Measurements from ENCODE around the gene TRAPPC2B.

TRAPPC2B gene

GRCh38 chr19:57377498-57378146 lies 14.3 kb downstream of the TRAPPC2B start:
- Histone ChIP-seq H3K27ac (ENCODE audit: low read depth, low read length) (no peak overlapping the region), H3K4me1 (ENCODE audit: control insufficient read depth, insufficient read depth, low read length) (no peaks in the 10 kb centered on the region), H3K9ac (ENCODE audit: low read length) (no peak overlapping the region), H3K4me3 (ENCODE audit: low read length) (no peak overlapping the region), H3K36me3 (ENCODE audit: control insufficient read depth, insufficient read depth, low read length) (peaks cover 28% of the 10 kb centered on the region), H3K27me3 (ENCODE audit: control insufficient read depth, insufficient read depth, low read length) (no peaks in the 10 kb centered on the region)

- no peaks in the 10 kb centered on the region for H3K4me1 ChIP-seq (ENCODE audit: control insufficient read depth, insufficient read depth, low read length)
- no peak overlapping the region for H3K9ac ChIP-seq (ENCODE audit: low read length)
- H3K27ac ChIP-seq (ENCODE audit: low read depth, low read length), result no peak overlapping the region
- H3K4me3 ChIP-seq (ENCODE audit: low read length), result no peak overlapping the region
- peaks cover 16% of the 10 kb centered on the region for H3K36me3 ChIP-seq (ENCODE audit: control insufficient read depth, insufficient read depth, low read length)
- H3K27me3 ChIP-seq (ENCODE audit: control insufficient read depth, insufficient read depth, low read length), result no peaks in the 10 kb centered on the region
Measured at GRCh38 chr19:57380923-57381322, 17.6 kb downstream of the TRAPPC2B start.

GRCh38 chr19:57382806-57383488 lies 19.6 kb downstream of the TRAPPC2B start:
- H3K4me3 ChIP-seq (ENCODE audit: low read length), result no peak overlapping the region
- H3K27ac ChIP-seq (ENCODE audit: low read depth, low read length), result no peak overlapping the region
- H3K36me3 ChIP-seq (ENCODE audit: control insufficient read depth, insufficient read depth, low read length), result peaks cover 2% of the 10 kb centered on the region
- no peak overlapping the region for H3K9ac ChIP-seq (ENCODE audit: low read length)
- no peaks in the 10 kb centered on the region for H3K27me3 ChIP-seq (ENCODE audit: control insufficient read depth, insufficient read depth, low read length)
- no peaks in the 10 kb centered on the region for H3K4me1 ChIP-seq (ENCODE audit: control insufficient read depth, insufficient read depth, low read length)

- Histone ChIP-seq H3K36me3 (ENCODE audit: control insufficient read depth, insufficient read depth, low read length) (peaks cover 5% of the 10 kb centered on the region), H3K4me3 (ENCODE audit: low read length) (peak overlapping the region; percentile 98), H3K27ac (ENCODE audit: low read depth, low read length) (peak overlapping the region; percentile 90), H3K27me3 (ENCODE audit: control insufficient read depth, insufficient read depth, low read length) (no peaks in the 10 kb centered on the region), H3K4me1 (ENCODE audit: control insufficient read depth, insufficient read depth, low read length) (no peaks in the 10 kb centered on the region), H3K9ac (ENCODE audit: low read length) (peak overlapping the region; percentile 16)
Measured at GRCh38 chr19:57389194-57389729, 25.9 kb downstream of the TRAPPC2B start.

GRCh38 chr19:57389730-57390598 lies 26.6 kb downstream of the TRAPPC2B start, which contains the start of gene ZNF548:
Gene ZNF548 (plus strand): TSS chr19:57389854. CDS start chr19:57390100, 246 bp downstream.
- Histone ChIP-seq H3K4me1 (ENCODE audit: control insufficient read depth, insufficient read depth, low read length) (no peaks in the 10 kb centered on the region), H3K27ac (ENCODE audit: low read depth, low read length) (peak within 1 kb of the TSS; percentile 90), H3K4me3 (ENCODE audit: low read length) (peak within 1 kb of the TSS; percentile 98), H3K9ac (ENCODE audit: low read length) (peak within 1 kb of the TSS; percentile 95), H3K27me3 (ENCODE audit: control insufficient read depth, insufficient read depth, low read length) (no peaks in the 10 kb centered on the region), H3K36me3 (ENCODE audit: control insufficient read depth, insufficient read depth, low read length) (peaks cover 8% of the 10 kb centered on the region)

- Histone ChIP-seq H3K27me3 (ENCODE audit: control insufficient read depth, insufficient read depth, low read length) (no peaks in the 10 kb centered on the region), H3K27ac (ENCODE audit: low read depth, low read length) (no peak overlapping the region), H3K4me1 (ENCODE audit: control insufficient read depth, insufficient read depth, low read length) (no peaks in the 10 kb centered on the region), H3K4me3 (ENCODE audit: low read length) (no peak overlapping the region), H3K36me3 (ENCODE audit: control insufficient read depth, insufficient read depth, low read length) (peaks cover 50% of the 10 kb centered on the region), H3K9ac (ENCODE audit: low read length) (no peak overlapping the region)
Measured at GRCh38 chr19:57395710-57396109, 32.4 kb downstream of the TRAPPC2B start.

GRCh38 chr19:57398868-57399267 lies 35.5 kb downstream of the TRAPPC2B start:
- Histone ChIP-seq H3K4me3 (ENCODE audit: low read length) (no peak overlapping the region), H3K36me3 (ENCODE audit: control insufficient read depth, insufficient read depth, low read length) (peaks cover 56% of the 10 kb centered on the region)

GRCh38 chr19:57403737-57404563 lies 40.6 kb downstream of the TRAPPC2B start:
- peaks cover 14% of the 10 kb centered on the region for H3K36me3 ChIP-seq (ENCODE audit: control insufficient read depth, insufficient read depth, low read length)
- no peak overlapping the region for H3K27ac ChIP-seq (ENCODE audit: low read depth, low read length)
- no peak overlapping the region for H3K9ac ChIP-seq (ENCODE audit: low read length)
- H3K4me3 ChIP-seq (ENCODE audit: low read length), result no peak overlapping the region
- no peaks in the 10 kb centered on the region for H3K27me3 ChIP-seq (ENCODE audit: control insufficient read depth, insufficient read depth, low read length)
- H3K4me1 ChIP-seq (ENCODE audit: control insufficient read depth, insufficient read depth, low read length), result no peaks in the 10 kb centered on the region

More at GRCh38 chr19:57398868-57399267, 35.5 kb downstream of the TRAPPC2B start:
- no peaks in the 10 kb centered on the region for H3K27me3 ChIP-seq (ENCODE audit: control insufficient read depth, insufficient read depth, low read length)
- no peak overlapping the region for H3K9ac ChIP-seq (ENCODE audit: low read length)
- no peak overlapping the region for H3K27ac ChIP-seq (ENCODE audit: low read depth, low read length)
- no peaks in the 10 kb centered on the region for H3K4me1 ChIP-seq (ENCODE audit: control insufficient read depth, insufficient read depth, low read length)

- Histone ChIP-seq H3K9ac (ENCODE audit: low read length) (no peak overlapping the region), H3K4me3 (ENCODE audit: low read length) (no peak overlapping the region), H3K27ac (ENCODE audit: low read depth, low read length) (no peak overlapping the region), H3K27me3 (ENCODE audit: control insufficient read depth, insufficient read depth, low read length) (no peaks in the 10 kb centered on the region), H3K4me1 (ENCODE audit: control insufficient read depth, insufficient read depth, low read length) (peaks cover 2% of the 10 kb centered on the region), H3K36me3 (ENCODE audit: control insufficient read depth, insufficient read depth, low read length) (peaks cover 7% of the 10 kb centered on the region)
Measured at GRCh38 chr19:57406516-57407123, 43.3 kb downstream of the TRAPPC2B start.

GRCh38 chr19:57410877-57411671 lies 47.7 kb downstream of the TRAPPC2B start, which contains the start of gene ZNF17:
Gene ZNF17 (plus strand): TSS chr19:57411161. CDS start chr19:57413616, 2,455 bp downstream.
- H3K4me3 ChIP-seq (ENCODE audit: low read length), result peak within 1 kb of the TSS; percentile 86
- peak within 1 kb of the TSS; percentile 48 for H3K27ac ChIP-seq (ENCODE audit: low read depth, low read length)
- H3K36me3 ChIP-seq (ENCODE audit: control insufficient read depth, insufficient read depth, low read length), result peaks cover 19% of the 10 kb centered on the region
- peaks cover 7% of the 10 kb centered on the region for H3K4me1 ChIP-seq (ENCODE audit: control insufficient read depth, insufficient read depth, low read length)
- H3K9ac ChIP-seq (ENCODE audit: low read length), result peak within 1 kb of the TSS; percentile 78
- H3K27me3 ChIP-seq (ENCODE audit: control insufficient read depth, insufficient read depth, low read length), result no peaks in the 10 kb centered on the region
